CD4-positive, CD25-positive, alpha-beta regulatory T cell (primary cell): ENCODE results near the gene NTRK3. TPM values are rescaled to one million over a fixed set of nuclear protein-coding genes. Genes with fewer than 3 reads are reported as not detected.

Experiments
- ATAC-seq, 2 donors: fragments of 150-1000 bp; cut with Tn5 transposase; one replicate each; pipeline ENCODE4 v1.10.0; 2021; ENCODE audit warnings: low read depth in 2 of 2, moderate number of reproducible peaks in 2 of 2, moderate library complexity in 1 of 2
- DNase-seq, 3 donors: peaks; one replicate each; pipeline versions ENCODE4 v3.0.0 to v3.0.0-alpha.2; 2012 to 2022; ENCODE audit warnings: mixed read lengths in 1 of 3
- H3K27ac ChIP-seq: one replicate; pipeline ENCODE4 v1.7.0; 2013; ENCODE audit warnings: mild to moderate bottlenecking, low read length; ENCODE audit not compliant: insufficient read depth, poor library complexity, severe bottlenecking
- H3K27me3 ChIP-seq: one replicate; pipeline ENCODE4 v1.7.0; 2013; ENCODE audit warnings: low read length; ENCODE audit not compliant: control insufficient read depth, insufficient read depth
- H3K36me3 ChIP-seq: one replicate; pipeline ENCODE4 v1.7.0; 2013; ENCODE audit warnings: mild to moderate bottlenecking, low read length, moderate library complexity; ENCODE audit not compliant: control insufficient read depth, insufficient read depth
- H3K4me1 ChIP-seq: 2 replicates; pipeline ENCODE4 v1.7.0; 2013; ENCODE audit warnings: mild to moderate bottlenecking, low read length; ENCODE audit not compliant: insufficient read depth, control insufficient read depth, poor library complexity, severe bottlenecking
- H3K4me3 ChIP-seq: one replicate; pipeline ENCODE4 v1.7.0; 2013; ENCODE audit warnings: low read depth, mild to moderate bottlenecking, low read length, moderate library complexity
- H3K9me3 ChIP-seq, 2 experiments: 1 replicate in 1 of 2; 2 replicates in 1 of 2; pipeline ENCODE4 v1.7.0; 2013; ENCODE audit warnings: low read length in 2 of 2, mild to moderate bottlenecking in 1 of 2, moderate library complexity in 1 of 2; ENCODE audit not compliant: control insufficient read depth in 2 of 2
- H3K27ac Mint-ChIP-seq, 3 donors: one replicate each; pipeline ENCODE4 v1.8.0; 2020 to 2022; ENCODE audit warnings: mild to moderate bottlenecking in 3 of 3, mixed read lengths in 3 of 3, moderate library complexity in 2 of 3
- H3K27me3 Mint-ChIP-seq: one replicate; pipeline ENCODE4 v1.8.0; 2022; ENCODE audit warnings: mild to moderate bottlenecking, mixed read lengths
- H3K36me3 Mint-ChIP-seq: one replicate; pipeline ENCODE4 v1.8.0; 2020; ENCODE audit warnings: mixed read lengths
- H3K4me1 Mint-ChIP-seq, 4 donors: one replicate each; pipeline ENCODE4 v1.8.0; 2020 to 2022; ENCODE audit warnings: mixed read lengths in 4 of 4, mild to moderate bottlenecking in 1 of 4
- H3K4me3 Mint-ChIP-seq, 4 donors: one replicate each; pipeline ENCODE4 v1.8.0; 2020 to 2022; ENCODE audit warnings: mild to moderate bottlenecking in 4 of 4, mixed read lengths in 4 of 4, moderate library complexity in 3 of 4
- H3K9me3 Mint-ChIP-seq, 7 donors: one replicate each; pipeline ENCODE4 v1.8.0; 2020 to 2022; ENCODE audit warnings: mixed read lengths in 7 of 7, mild to moderate bottlenecking in 3 of 7, moderate library complexity in 2 of 7
- polyA plus RNA-seq, 4 donors: library from polyadenylated mRNA; unstranded; fragments of 300-500 nt; fragmentation: Illumina TruSeq; gene quantifications; one replicate each; pipeline ENCODE4 v1.2.3, GENCODE V29; 2021
- total RNA-seq: library from RNA; stranded (reverse); gene quantifications from one replicate; pipeline ENCODE4 v1.2.3, GENCODE V29; 2022

NTRK3 gene
- total and polyA plus RNA-seq, 5 donors from 2014 or later = not detected

GRCh38 chr15:88113613-88114308 is 142.8 kb downstream of the NTRK3 start:
- no peaks in the 10 kb centered on the region for H3K27me3 Mint-ChIP-seq
- ATAC-seq (no peak), DNase-seq (no peak)
- no peak overlapping the region for H3K27ac Mint-ChIP-seq
- Histone ChIP-seq H3K4me3 (no peak overlapping the region), H3K36me3 (no peaks in the 10 kb centered on the region), H3K27ac (no peak overlapping the region), H3K4me1 (no peaks in the 10 kb centered on the region), H3K9me3 (no peaks in the 10 kb centered on the region), H3K27me3 (no peaks in the 10 kb centered on the region)
- no peaks in the 10 kb centered on the region for H3K9me3 Mint-ChIP-seq
- H3K36me3 Mint-ChIP-seq = no peaks in the 10 kb centered on the region
- H3K4me3 Mint-ChIP-seq = no peak overlapping the region
- H3K4me1 Mint-ChIP-seq = no peaks in the 10 kb centered on the region

- ATAC-seq = no peak
- Mint-ChIP-seq H3K9me3 (no peaks in the 10 kb centered on the region), H3K36me3 (no peaks in the 10 kb centered on the region), H3K4me3 (no peak overlapping the region), H3K4me1 (no peaks in the 10 kb centered on the region), H3K27ac (no peak overlapping the region), H3K27me3 (no peaks in the 10 kb centered on the region)
- Histone ChIP-seq H3K27me3 (no peaks in the 10 kb centered on the region), H3K9me3 (no peaks in the 10 kb centered on the region), H3K4me3 (no peak overlapping the region), H3K4me1 (no peaks in the 10 kb centered on the region), H3K27ac (no peak overlapping the region), H3K36me3 (no peaks in the 10 kb centered on the region)
- DNase-seq = no peak
Observed at GRCh38 chr15:88108991-88109390, 147.5 kb downstream of the NTRK3 start.

GRCh38 chr15:88108477-88108876 is 148.1 kb downstream of the NTRK3 start:
- H3K4me3 Mint-ChIP-seq = no peak overlapping the region
- H3K4me1 Mint-ChIP-seq = no peaks in the 10 kb centered on the region
- no peaks in the 10 kb centered on the region for H3K36me3 ChIP-seq
- no peaks in the 10 kb centered on the region for H3K36me3 Mint-ChIP-seq
- no peak overlapping the region for H3K27ac Mint-ChIP-seq
- H3K9me3 ChIP-seq = no peaks in the 10 kb centered on the region
- no peaks in the 10 kb centered on the region for H3K4me1 ChIP-seq
- H3K9me3 Mint-ChIP-seq = peaks cover 0 to 2% (median 0%) of the 10 kb centered on the region in 7 donors
- no peaks in the 10 kb centered on the region for H3K27me3 Mint-ChIP-seq
- DNase-seq (no peak), ATAC-seq (no peak)
- no peak overlapping the region for H3K27ac ChIP-seq
- no peak overlapping the region for H3K4me3 ChIP-seq
- no peaks in the 10 kb centered on the region for H3K27me3 ChIP-seq

GRCh38 chr15:88106074-88106473 is 150.5 kb downstream of the NTRK3 start:
- Mint-ChIP-seq H3K4me1 (no peaks in the 10 kb centered on the region), H3K27me3 (no peaks in the 10 kb centered on the region), H3K9me3 (peaks cover 0 to 2% (median 0%) of the 10 kb centered on the region in 7 donors), H3K36me3 (no peaks in the 10 kb centered on the region), H3K4me3 (no peak overlapping the region), H3K27ac (no peak overlapping the region)
- Histone ChIP-seq H3K4me1 (no peaks in the 10 kb centered on the region), H3K27me3 (no peaks in the 10 kb centered on the region), H3K9me3 (no peaks in the 10 kb centered on the region), H3K36me3 (no peaks in the 10 kb centered on the region), H3K27ac (no peak overlapping the region), H3K4me3 (no peak overlapping the region)
- ATAC-seq = no peak
- DNase-seq = no peak

- Mint-ChIP-seq H3K27ac (no peak overlapping the region), H3K27me3 (no peaks in the 10 kb centered on the region), H3K4me3 (no peak overlapping the region), H3K9me3 (peaks cover 0 to 6% (median 0%) of the 10 kb centered on the region in 7 donors), H3K36me3 (no peaks in the 10 kb centered on the region), H3K4me1 (no peaks in the 10 kb centered on the region)
- Histone ChIP-seq H3K9me3 (no peaks in the 10 kb centered on the region), H3K36me3 (no peaks in the 10 kb centered on the region), H3K4me3 (no peak overlapping the region), H3K27ac (no peak overlapping the region), H3K4me1 (no peaks in the 10 kb centered on the region), H3K27me3 (no peaks in the 10 kb centered on the region)
- DNase-seq (no peak), ATAC-seq (no peak)
Observed at GRCh38 chr15:88104357-88104756, 152.2 kb downstream of the NTRK3 start.

GRCh38 chr15:88100181-88100580 is 156.4 kb downstream of the NTRK3 start:
- Mint-ChIP-seq H3K4me1 (no peaks in the 10 kb centered on the region), H3K27me3 (no peaks in the 10 kb centered on the region), H3K9me3 (peaks cover 0 to 6% (median 0%) of the 10 kb centered on the region in 7 donors), H3K4me3 (no peak overlapping the region), H3K27ac (no peak overlapping the region), H3K36me3 (no peaks in the 10 kb centered on the region)
- Histone ChIP-seq H3K27ac (no peak overlapping the region), H3K9me3 (no peaks in the 10 kb centered on the region), H3K4me1 (no peaks in the 10 kb centered on the region), H3K27me3 (no peaks in the 10 kb centered on the region), H3K4me3 (no peak overlapping the region), H3K36me3 (no peaks in the 10 kb centered on the region)
- DNase-seq = no peak
- no peak for ATAC-seq

GRCh38 chr15:88098361-88098760 is 158.2 kb downstream of the NTRK3 start:
- Mint-ChIP-seq H3K4me1 (no peaks in the 10 kb centered on the region), H3K4me3 (no peak overlapping the region), H3K36me3 (no peaks in the 10 kb centered on the region), H3K9me3 (peaks cover 0 to 3% (median 0%) of the 10 kb centered on the region in 7 donors), H3K27me3 (no peaks in the 10 kb centered on the region), H3K27ac (no peak overlapping the region)
- Histone ChIP-seq H3K27me3 (no peaks in the 10 kb centered on the region), H3K27ac (no peak overlapping the region), H3K4me3 (no peak overlapping the region), H3K4me1 (no peaks in the 10 kb centered on the region), H3K9me3 (no peaks in the 10 kb centered on the region), H3K36me3 (no peaks in the 10 kb centered on the region)
- ATAC-seq (no peak), DNase-seq (no peak)

- H3K4me1 Mint-ChIP-seq = no peaks in the 10 kb centered on the region
- Histone ChIP-seq H3K36me3 (no peaks in the 10 kb centered on the region), H3K4me3 (no peak overlapping the region), H3K4me1 (no peaks in the 10 kb centered on the region), H3K9me3 (no peaks in the 10 kb centered on the region), H3K27ac (no peak overlapping the region), H3K27me3 (no peaks in the 10 kb centered on the region)
- no peak for ATAC-seq
- no peaks in the 10 kb centered on the region for H3K36me3 Mint-ChIP-seq
- no peak overlapping the region for H3K4me3 Mint-ChIP-seq
- H3K9me3 Mint-ChIP-seq = peaks cover 0 to 5% (median 0%) of the 10 kb centered on the region in 7 donors
- H3K27me3 Mint-ChIP-seq = peaks cover 8% of the 10 kb centered on the region
- DNase-seq = no peak
- no peak overlapping the region for H3K27ac Mint-ChIP-seq
Observed at GRCh38 chr15:88091444-88092016, 165.0 kb downstream of the NTRK3 start.
